ENCODE data around the gene MXRA8.

The MXRA8 gene

DNA sequence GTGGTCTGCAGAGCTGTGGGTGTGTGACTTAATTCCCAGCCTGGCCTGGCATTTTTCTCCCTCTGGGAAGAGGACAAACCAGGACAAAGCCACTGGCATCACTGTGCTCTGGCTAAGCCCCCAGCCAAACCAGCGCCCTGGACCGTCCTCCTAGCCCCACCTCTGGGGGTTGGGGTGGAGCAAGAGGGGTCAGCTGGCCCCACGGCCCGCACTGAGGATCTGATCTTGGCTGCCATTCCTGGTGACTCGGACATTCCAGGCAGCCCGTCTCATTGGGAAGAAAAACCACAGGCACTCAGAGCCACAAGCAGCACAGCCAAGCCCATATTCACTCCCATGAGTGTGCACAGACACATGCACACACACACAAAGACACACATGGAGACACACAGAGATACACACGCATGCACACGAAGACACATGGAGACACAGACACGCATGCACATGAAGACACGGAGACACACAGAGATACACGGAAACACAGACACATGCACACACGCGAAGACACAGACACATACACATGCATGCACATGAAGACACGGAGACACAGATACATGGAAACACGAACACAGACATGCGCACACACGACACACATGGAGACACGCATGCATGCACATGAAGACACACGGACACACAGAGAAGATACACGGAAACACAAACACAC is 2.3 kb upstream of the MXRA8 start:
- Histone ChIP-seq H3K4me1 (ENCODE audit: low read depth, poor library complexity, severe bottlenecking) (peaks cover 14% of the 10 kb centered on the region), H3K4me3 (IDR thresholded peaks at IDR 0.05; ENCODE audit: insufficient read depth, low read depth, low read length) (no peak overlapping the region), H4K20me1 (ENCODE audit: insufficient read depth) (no peaks in the 10 kb centered on the region), H3K27me3 (ENCODE audit: insufficient read depth, low read depth) (peaks cover 8% of the 10 kb centered on the region; the same call in 1 of the 2 replicates), H3K36me3 (ENCODE audit: insufficient read depth) (no peaks in the 10 kb centered on the region), H3K27ac (no peak overlapping the region), H3K79me2 (ENCODE audit: insufficient read depth, low read depth) (no peaks in the 10 kb centered on the region), H3K4me2 (no peak overlapping the region), H3K9ac (no peak overlapping the region), H2AFZ (ENCODE audit: low read depth) (no peak overlapping the region)
- TF ChIP-seq, protein P1, sequence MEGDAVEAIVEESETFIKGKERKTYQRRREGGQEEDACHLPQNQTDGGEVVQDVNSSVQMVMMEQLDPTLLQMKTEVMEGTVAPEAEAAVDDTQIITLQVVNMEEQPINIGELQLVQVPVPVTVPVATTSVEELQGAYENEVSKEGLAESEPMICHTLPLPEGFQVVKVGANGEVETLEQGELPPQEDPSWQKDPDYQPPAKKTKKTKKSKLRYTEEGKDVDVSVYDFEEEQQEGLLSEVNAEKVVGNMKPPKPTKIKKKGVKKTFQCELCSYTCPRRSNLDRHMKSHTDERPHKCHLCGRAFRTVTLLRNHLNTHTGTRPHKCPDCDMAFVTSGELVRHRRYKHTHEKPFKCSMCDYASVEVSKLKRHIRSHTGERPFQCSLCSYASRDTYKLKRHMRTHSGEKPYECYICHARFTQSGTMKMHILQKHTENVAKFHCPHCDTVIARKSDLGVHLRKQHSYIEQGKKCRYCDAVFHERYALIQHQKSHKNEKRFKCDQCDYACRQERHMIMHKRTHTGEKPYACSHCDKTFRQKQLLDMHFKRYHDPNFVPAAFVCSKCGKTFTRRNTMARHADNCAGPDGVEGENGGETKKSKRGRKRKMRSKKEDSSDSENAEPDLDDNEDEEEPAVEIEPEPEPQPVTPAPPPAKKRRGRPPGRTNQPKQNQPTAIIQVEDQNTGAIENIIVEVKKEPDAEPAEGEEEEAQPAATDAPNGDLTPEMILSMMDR (conservative IDR thresholded peaks at IDR 0.05; ENCODE audit: low read depth, low read length) = no peak

DNA sequence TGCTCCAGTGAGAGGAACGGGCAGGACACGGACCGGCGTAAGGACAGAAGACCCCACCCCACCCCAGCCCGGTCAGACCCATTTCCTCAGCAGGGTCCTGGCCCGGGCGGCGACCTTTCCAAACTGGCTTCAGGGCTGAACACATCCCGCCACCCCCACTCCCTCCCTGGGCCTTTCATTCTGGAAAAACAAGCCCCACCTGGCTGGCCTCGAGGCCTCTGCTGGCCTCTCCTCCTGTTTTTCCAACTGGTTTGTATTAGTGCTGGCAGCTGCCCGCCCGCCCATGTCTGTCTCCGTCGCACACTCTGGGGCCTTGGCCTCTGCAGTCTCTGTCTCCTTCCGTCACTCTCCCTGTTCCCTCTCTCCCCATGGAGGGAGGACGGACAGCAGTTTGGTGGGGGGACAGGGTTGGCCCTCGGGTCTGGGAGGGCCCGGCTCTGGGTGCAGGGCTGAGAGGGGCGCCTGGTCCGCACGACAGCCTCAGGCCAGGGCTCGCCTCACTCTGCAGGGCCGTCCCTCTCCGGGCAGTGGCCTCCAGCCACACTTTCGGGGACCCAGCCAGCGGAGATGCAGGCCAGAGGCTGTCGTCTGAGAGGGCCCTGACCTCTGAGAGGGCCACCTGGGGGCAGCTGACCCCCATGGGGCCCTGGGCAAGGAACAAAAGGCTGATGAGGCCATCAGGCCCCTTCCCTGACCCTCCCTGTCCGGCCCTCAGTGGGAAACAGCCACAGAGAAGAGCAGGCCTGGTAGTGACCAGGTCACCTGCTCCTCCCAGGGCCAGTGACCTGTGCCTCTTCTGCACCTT is 1.5 kb upstream of the MXRA8 start:
- H3K36me3 ChIP-seq (ENCODE audit: insufficient read depth) = no peaks in the 10 kb centered on the region
- TF ChIP-seq, protein P1 (conservative IDR thresholded peaks at IDR 0.05; ENCODE audit: low read depth, low read length) = no peak
- no peaks in the 10 kb centered on the region for H4K20me1 ChIP-seq (ENCODE audit: insufficient read depth)
- H3K27me3 ChIP-seq (ENCODE audit: insufficient read depth, low read depth) = peaks cover 8% of the 10 kb centered on the region; the same call in 1 of the 2 replicates
- no peaks in the 10 kb centered on the region for H3K79me2 ChIP-seq (ENCODE audit: insufficient read depth, low read depth)
- H3K9ac ChIP-seq = no peak overlapping the region
- H3K4me1 ChIP-seq (ENCODE audit: low read depth, poor library complexity, severe bottlenecking) = peaks cover 14% of the 10 kb centered on the region
- no peak overlapping the region for H3K4me3 ChIP-seq (IDR thresholded peaks at IDR 0.05; ENCODE audit: insufficient read depth, low read depth, low read length)
- peak overlapping the region; percentile 9; the same call in 1 of the 2 replicates for H3K4me2 ChIP-seq
- no peak overlapping the region for H3K27ac ChIP-seq
- no peak overlapping the region for H2AFZ ChIP-seq (ENCODE audit: low read depth)

DNA sequence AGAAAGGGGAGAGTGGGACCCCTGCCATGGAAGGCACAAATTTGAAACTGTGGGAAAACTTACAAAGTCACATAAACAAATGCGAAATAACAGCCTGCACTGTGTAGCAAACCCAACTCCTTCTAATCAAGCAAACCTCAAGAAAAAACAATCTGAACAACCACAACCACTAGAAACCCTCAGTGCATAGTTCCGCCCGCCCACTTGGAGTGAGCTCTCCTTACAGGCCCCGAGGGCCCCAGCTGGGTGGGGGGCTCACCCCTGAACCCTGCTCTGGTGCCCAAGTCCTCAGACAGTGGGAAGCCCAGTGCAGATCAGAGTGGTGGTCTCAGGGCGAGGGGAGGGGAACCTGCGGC is 931 bp upstream of the MXRA8 start:
- no peaks in the 10 kb centered on the region for H3K36me3 ChIP-seq (ENCODE audit: insufficient read depth)
- H3K4me1 ChIP-seq (ENCODE audit: low read depth, poor library complexity, severe bottlenecking) = peaks cover 14% of the 10 kb centered on the region
- TF ChIP-seq, protein P1 (conservative IDR thresholded peaks at IDR 0.05; ENCODE audit: low read depth, low read length) = no peak
- H3K79me2 ChIP-seq (ENCODE audit: insufficient read depth, low read depth) = no peaks in the 10 kb centered on the region
- H4K20me1 ChIP-seq (ENCODE audit: insufficient read depth) = no peaks in the 10 kb centered on the region
- peak overlapping the region; percentile 9; the same call in 1 of the 2 replicates for H3K4me2 ChIP-seq
- no peak overlapping the region for H3K27ac ChIP-seq
- no peak overlapping the region for H3K9ac ChIP-seq
- peaks cover 8% of the 10 kb centered on the region; the same call in 1 of the 2 replicates for H3K27me3 ChIP-seq (ENCODE audit: insufficient read depth, low read depth)
- no peak overlapping the region for H3K4me3 ChIP-seq (IDR thresholded peaks at IDR 0.05; ENCODE audit: insufficient read depth, low read depth, low read length)
- no peak overlapping the region for H2AFZ ChIP-seq (ENCODE audit: low read depth)

GRCh38 chr1:1357871-1358432 is 403 bp downstream of the MXRA8 start:
- H3K27ac ChIP-seq = no peak overlapping the region
- H3K9ac ChIP-seq = no peak overlapping the region
- H3K79me2 ChIP-seq (ENCODE audit: insufficient read depth, low read depth) = no peaks in the 10 kb centered on the region
- H3K4me3 ChIP-seq (IDR thresholded peaks at IDR 0.05; ENCODE audit: insufficient read depth, low read depth, low read length) = no peak overlapping the region
- peaks cover 14% of the 10 kb centered on the region for H3K4me1 ChIP-seq (ENCODE audit: low read depth, poor library complexity, severe bottlenecking)
- peaks cover 8% of the 10 kb centered on the region; the same call in 1 of the 2 replicates for H3K27me3 ChIP-seq (ENCODE audit: insufficient read depth, low read depth)
- TF ChIP-seq, protein P1 (conservative IDR thresholded peaks at IDR 0.05; ENCODE audit: low read depth, low read length) = no peak
- H3K4me2 ChIP-seq = no peak overlapping the region
- no peak overlapping the region for H2AFZ ChIP-seq (ENCODE audit: low read depth)
- H4K20me1 ChIP-seq (ENCODE audit: insufficient read depth) = no peaks in the 10 kb centered on the region
- no peaks in the 10 kb centered on the region for H3K36me3 ChIP-seq (ENCODE audit: insufficient read depth)

All from KMS-11 (cell line).